ENCODE measurements around the gene IRX3.

Gene IRX3

DNA sequence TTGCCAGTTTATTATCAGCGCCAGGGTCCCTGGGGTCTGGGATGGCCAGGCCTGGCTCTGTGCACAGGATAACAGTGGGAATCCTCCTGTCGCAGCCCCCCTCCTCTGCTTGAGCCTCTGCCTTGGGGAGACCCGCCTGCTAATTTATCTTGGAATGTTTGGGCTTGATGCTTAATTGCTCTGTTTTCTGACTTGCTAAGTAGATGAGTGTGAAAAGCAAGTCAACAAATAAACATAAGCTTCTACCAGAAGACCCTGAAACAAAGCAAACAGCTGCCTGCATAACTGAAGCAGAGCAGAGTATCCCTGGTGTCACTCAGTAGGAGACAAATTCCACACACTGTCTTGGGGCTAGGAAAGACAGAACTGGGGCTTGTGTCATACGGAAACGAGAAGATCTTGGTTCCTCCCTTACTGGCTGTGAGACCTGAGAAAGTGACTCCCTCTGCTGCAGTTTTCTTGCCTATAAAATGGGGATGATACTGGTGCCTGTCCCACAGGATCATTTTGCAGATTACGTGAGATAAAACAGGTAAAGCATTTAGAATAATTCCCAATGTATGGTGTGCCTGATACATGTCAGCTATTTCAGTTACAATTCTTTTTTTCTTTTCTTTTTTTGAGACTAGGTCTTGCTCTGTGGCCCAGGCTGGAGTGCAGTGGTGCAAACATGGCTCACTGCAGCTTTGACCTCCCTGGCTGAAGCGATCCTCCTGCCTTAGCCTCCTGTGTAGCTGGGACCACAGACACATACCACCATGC, 44.8 kb upstream of the IRX3 start:
- ATAC-seq (ENCODE audit: insufficient read depth, low read depth) (no peak), DNase-seq (no peak)
- H3K4me2 ChIP-seq (ENCODE audit: insufficient read depth, low read length) = no peak overlapping the region
- H2AFZ ChIP-seq (ENCODE audit: low read depth, low read length) = no peak overlapping the region
- H3K9ac ChIP-seq (ENCODE audit: low read depth, low read length) = no peak overlapping the region
- no peaks in the 10 kb centered on the region for H3K4me1 ChIP-seq (ENCODE audit: insufficient read depth, low read length)
- no peaks in the 10 kb centered on the region for H3K79me2 ChIP-seq (ENCODE audit: insufficient read depth, low read length)
- no peaks in the 10 kb centered on the region for H4K20me1 ChIP-seq (ENCODE audit: insufficient read depth, low read length)
- H3K27ac ChIP-seq (ENCODE audit: low read length) = no peak overlapping the region
- TF ChIP-seq EZH2 (IDR thresholded peaks at IDR 0.05; ENCODE audit: borderline replicate concordance, low read depth, low read length, severe bottlenecking) = no peak
- TF ChIP-seq, protein P1, sequence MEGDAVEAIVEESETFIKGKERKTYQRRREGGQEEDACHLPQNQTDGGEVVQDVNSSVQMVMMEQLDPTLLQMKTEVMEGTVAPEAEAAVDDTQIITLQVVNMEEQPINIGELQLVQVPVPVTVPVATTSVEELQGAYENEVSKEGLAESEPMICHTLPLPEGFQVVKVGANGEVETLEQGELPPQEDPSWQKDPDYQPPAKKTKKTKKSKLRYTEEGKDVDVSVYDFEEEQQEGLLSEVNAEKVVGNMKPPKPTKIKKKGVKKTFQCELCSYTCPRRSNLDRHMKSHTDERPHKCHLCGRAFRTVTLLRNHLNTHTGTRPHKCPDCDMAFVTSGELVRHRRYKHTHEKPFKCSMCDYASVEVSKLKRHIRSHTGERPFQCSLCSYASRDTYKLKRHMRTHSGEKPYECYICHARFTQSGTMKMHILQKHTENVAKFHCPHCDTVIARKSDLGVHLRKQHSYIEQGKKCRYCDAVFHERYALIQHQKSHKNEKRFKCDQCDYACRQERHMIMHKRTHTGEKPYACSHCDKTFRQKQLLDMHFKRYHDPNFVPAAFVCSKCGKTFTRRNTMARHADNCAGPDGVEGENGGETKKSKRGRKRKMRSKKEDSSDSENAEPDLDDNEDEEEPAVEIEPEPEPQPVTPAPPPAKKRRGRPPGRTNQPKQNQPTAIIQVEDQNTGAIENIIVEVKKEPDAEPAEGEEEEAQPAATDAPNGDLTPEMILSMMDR (IDR thresholded peaks at IDR 0.05; ENCODE audit: borderline replicate concordance, extremely low read depth, low read length, poor library complexity, severe bottlenecking) = no peak
- no peaks in the 10 kb centered on the region for H3K27me3 ChIP-seq (ENCODE audit: insufficient read depth, low read length, poor library complexity)
- H3K36me3 ChIP-seq (ENCODE audit: insufficient read depth, low read length) = no peaks in the 10 kb centered on the region
- H3K9me3 ChIP-seq (ENCODE audit: insufficient read depth, low read length, severe bottlenecking) = no peaks in the 10 kb centered on the region
- no peak overlapping the region for H3K4me3 ChIP-seq (ENCODE audit: low read depth in 1 of 2, low read length in 2 of 2)

DNA sequence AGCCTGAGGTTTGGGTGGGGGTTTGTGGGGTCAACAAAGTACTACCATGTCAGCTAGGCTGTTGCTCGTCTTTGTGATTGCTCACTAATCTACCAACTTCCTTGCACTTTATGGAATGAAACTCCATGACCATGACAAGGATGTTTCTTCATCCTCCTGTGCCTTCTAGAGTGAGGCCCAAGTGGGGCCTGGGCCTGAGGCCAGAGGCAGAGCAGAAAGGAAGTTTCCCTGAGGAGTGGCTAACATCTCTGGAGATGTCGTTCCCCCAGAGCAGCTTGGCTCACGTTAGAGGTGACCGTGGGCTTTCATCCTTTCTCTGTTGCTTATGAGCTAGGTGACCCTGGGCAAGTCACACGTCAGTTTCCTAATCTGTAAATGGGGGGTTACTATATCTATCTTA, 41.0 kb upstream of the IRX3 start:
- Histone ChIP-seq H3K4me3 (ENCODE audit: low read depth in 1 of 2, low read length in 2 of 2) (no peak overlapping the region), H3K36me3 (ENCODE audit: insufficient read depth, low read length) (no peaks in the 10 kb centered on the region), H4K20me1 (ENCODE audit: insufficient read depth, low read length) (no peaks in the 10 kb centered on the region), H3K27me3 (ENCODE audit: insufficient read depth, low read length, poor library complexity) (no peaks in the 10 kb centered on the region), H3K4me2 (ENCODE audit: insufficient read depth, low read length) (no peak overlapping the region), H3K4me1 (ENCODE audit: insufficient read depth, low read length) (no peaks in the 10 kb centered on the region), H3K9me3 (ENCODE audit: insufficient read depth, low read length, severe bottlenecking) (no peaks in the 10 kb centered on the region), H2AFZ (ENCODE audit: low read depth, low read length) (no peak overlapping the region), H3K27ac (ENCODE audit: low read length) (no peak overlapping the region), H3K79me2 (ENCODE audit: insufficient read depth, low read length) (no peaks in the 10 kb centered on the region), H3K9ac (ENCODE audit: low read depth, low read length) (no peak overlapping the region)
- ATAC-seq (ENCODE audit: insufficient read depth, low read depth) (no peak), DNase-seq (no peak)
- no peak for TF ChIP-seq EZH2 (IDR thresholded peaks at IDR 0.05; ENCODE audit: borderline replicate concordance, low read depth, low read length, severe bottlenecking)
- TF ChIP-seq, protein P1 (IDR thresholded peaks at IDR 0.05; ENCODE audit: borderline replicate concordance, extremely low read depth, low read length, poor library complexity, severe bottlenecking) = no peak

DNA sequence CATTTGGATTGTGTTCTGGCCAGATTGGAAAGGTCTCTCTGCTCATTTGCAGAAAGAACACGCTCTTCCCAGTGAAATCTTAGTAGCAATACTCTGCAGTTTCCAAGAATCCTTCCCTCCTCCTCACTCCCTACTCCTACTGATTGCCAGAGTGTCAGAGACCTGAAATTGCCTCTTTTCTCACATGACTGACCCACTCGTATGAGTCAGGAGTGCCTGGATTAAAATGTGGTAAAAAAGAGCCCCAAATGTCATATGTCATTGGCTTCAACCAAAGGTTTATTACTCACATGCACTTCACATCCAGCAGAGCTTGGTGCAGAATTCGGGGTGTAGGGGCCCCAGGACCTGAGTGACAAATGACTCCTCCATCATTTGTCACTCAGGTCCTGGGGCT, 39.7 kb upstream of the IRX3 start:
- no peaks in the 10 kb centered on the region for H4K20me1 ChIP-seq (ENCODE audit: insufficient read depth, low read length)
- no peak overlapping the region for H3K4me2 ChIP-seq (ENCODE audit: insufficient read depth, low read length)
- H3K27me3 ChIP-seq (ENCODE audit: insufficient read depth, low read length, poor library complexity) = no peaks in the 10 kb centered on the region
- no peak for DNase-seq
- H3K36me3 ChIP-seq (ENCODE audit: insufficient read depth, low read length) = no peaks in the 10 kb centered on the region
- H3K79me2 ChIP-seq (ENCODE audit: insufficient read depth, low read length) = no peaks in the 10 kb centered on the region
- no peaks in the 10 kb centered on the region for H3K4me1 ChIP-seq (ENCODE audit: insufficient read depth, low read length)
- TF ChIP-seq, protein P1 (IDR thresholded peaks at IDR 0.05; ENCODE audit: borderline replicate concordance, extremely low read depth, low read length, poor library complexity, severe bottlenecking) = no peak
- no peak for TF ChIP-seq EZH2 (IDR thresholded peaks at IDR 0.05; ENCODE audit: borderline replicate concordance, low read depth, low read length, severe bottlenecking)
- H3K27ac ChIP-seq (ENCODE audit: low read length) = no peak overlapping the region
- H3K9ac ChIP-seq (ENCODE audit: low read depth, low read length) = no peak overlapping the region
- no peak overlapping the region for H2AFZ ChIP-seq (ENCODE audit: low read depth, low read length)
- no peak overlapping the region for H3K4me3 ChIP-seq (ENCODE audit: low read depth in 1 of 2, low read length in 2 of 2)
- no peaks in the 10 kb centered on the region for H3K9me3 ChIP-seq (ENCODE audit: insufficient read depth, low read length, severe bottlenecking)
- no peak for ATAC-seq (ENCODE audit: insufficient read depth, low read depth)
